ENCODE data around the gene GMDS.

GMDS gene

GRCh38 chr6:1957746-1958145 is 287.7 kb downstream of the GMDS start:
- Histone ChIP-seq H3K4me1 (no peaks in the 10 kb centered on the region), H3K27me3 (ENCODE audit: control insufficient read depth, insufficient read depth, low read length) (no peaks in the 10 kb centered on the region), H3K36me3 (ENCODE audit: control insufficient read depth, insufficient read depth, low read length) (no peaks in the 10 kb centered on the region), H3K4me3 (ENCODE audit: low read depth, low read length) (no peak overlapping the region), H2AFZ (no peak overlapping the region), H3K4me2 (ENCODE audit: low read length) (no peak overlapping the region), H3K27ac (no peak overlapping the region), H3K9ac (no peak overlapping the region), H3K79me2 (no peaks in the 10 kb centered on the region), H3K9me3 (ENCODE audit: control insufficient read depth, low read length) (no peaks in the 10 kb centered on the region)
- no peak for TF ChIP-seq CTCF (IDR thresholded peaks at IDR 0.05)

- Histone ChIP-seq H3K27me3 (ENCODE audit: control insufficient read depth, insufficient read depth, low read length) (no peaks in the 10 kb centered on the region), H3K9ac (no peak overlapping the region), H3K36me3 (ENCODE audit: control insufficient read depth, insufficient read depth, low read length) (no peaks in the 10 kb centered on the region), H3K27ac (no peak overlapping the region), H2AFZ (no peak overlapping the region), H3K9me3 (ENCODE audit: control insufficient read depth, low read length) (no peaks in the 10 kb centered on the region), H3K4me3 (ENCODE audit: low read depth, low read length) (no peak overlapping the region), H3K79me2 (no peaks in the 10 kb centered on the region), H3K4me2 (ENCODE audit: low read length) (no peak overlapping the region), H3K4me1 (no peaks in the 10 kb centered on the region)
- no peak for TF ChIP-seq CTCF (IDR thresholded peaks at IDR 0.05)
Measured at GRCh38 chr6:1952740-1953360, 292.6 kb downstream of the GMDS start.

- Histone ChIP-seq H3K4me1 (no peaks in the 10 kb centered on the region), H3K9me3 (ENCODE audit: control insufficient read depth, low read length) (no peaks in the 10 kb centered on the region), H3K36me3 (ENCODE audit: control insufficient read depth, insufficient read depth, low read length) (no peaks in the 10 kb centered on the region), H2AFZ (no peak overlapping the region), H3K79me2 (no peaks in the 10 kb centered on the region), H3K4me2 (ENCODE audit: low read length) (no peak overlapping the region), H3K4me3 (ENCODE audit: low read depth, low read length) (no peak overlapping the region), H3K27me3 (ENCODE audit: control insufficient read depth, insufficient read depth, low read length) (no peaks in the 10 kb centered on the region), H3K27ac (no peak overlapping the region), H3K9ac (no peak overlapping the region)
- no peak for TF ChIP-seq CTCF (IDR thresholded peaks at IDR 0.05)
Measured at GRCh38 chr6:1950631-1951030, 294.8 kb downstream of the GMDS start.

- Histone ChIP-seq H2AFZ (no peak overlapping the region), H3K79me2 (no peaks in the 10 kb centered on the region)
Measured at GRCh38 chr6:1949538-1949937, 295.9 kb downstream of the GMDS start.

More at GRCh38 chr6:1949538-1949937, 295.9 kb downstream of the GMDS start:
- no peaks in the 10 kb centered on the region for H3K4me1 ChIP-seq
- H3K4me2 ChIP-seq (ENCODE audit: low read length), result no peak overlapping the region
- no peak overlapping the region for H3K27ac ChIP-seq
- H3K9ac ChIP-seq, result no peak overlapping the region
- H3K9me3 ChIP-seq (ENCODE audit: control insufficient read depth, low read length), result no peaks in the 10 kb centered on the region
- no peak for TF ChIP-seq CTCF (IDR thresholded peaks at IDR 0.05)
- H3K36me3 ChIP-seq (ENCODE audit: control insufficient read depth, insufficient read depth, low read length), result no peaks in the 10 kb centered on the region
- no peaks in the 10 kb centered on the region for H3K27me3 ChIP-seq (ENCODE audit: control insufficient read depth, insufficient read depth, low read length)
- no peak overlapping the region for H3K4me3 ChIP-seq (ENCODE audit: low read depth, low read length)
